Activated T-cell treated with anti-CD3 and anti-CD28 coated beads, Interleukin-2, amount 50 U/mL, for 24 hours (primary cell): ENCODE data around the gene TSPAN32.

Experiments used
- DNase-seq: peaks from one replicate; pipeline ENCODE4 v3.0.0-alpha.2; 2020
- H3K27ac Mint-ChIP-seq: 2 replicates; pipeline ENCODE4 v1.8.0; 2020; ENCODE audit warnings: mild to moderate bottlenecking, mixed read lengths
- H3K27me3 Mint-ChIP-seq: 2 replicates; pipeline ENCODE4 v1.8.0; 2020; ENCODE audit warnings: mixed read lengths
- H3K36me3 Mint-ChIP-seq: 2 replicates; pipeline ENCODE4 v1.8.0; 2020; ENCODE audit warnings: low read depth, mixed read lengths
- H3K4me1 Mint-ChIP-seq: 2 replicates; pipeline ENCODE4 v1.8.0; 2020; ENCODE audit warnings: low read depth, mixed read lengths
- H3K4me3 Mint-ChIP-seq: 2 replicates; pipeline ENCODE4 v1.8.0; 2020; ENCODE audit warnings: mild to moderate bottlenecking, moderate library complexity, mixed read lengths
- H3K9me3 Mint-ChIP-seq: 2 replicates; pipeline ENCODE4 v1.8.0; 2020; ENCODE audit warnings: mixed read lengths

Gene TSPAN32

GRCh38 chr11:2301631-2302305, at the start of gene TSPAN32, which contains the start of gene C11orf21:
TSS of gene TSPAN32 (plus strand) at chr11:2302013. CDS start at chr11:2302150, 137 bp downstream.
TSS of gene C11orf21 (minus strand) at chr11:2301918. CDS start at chr11:2301808, 110 bp downstream.
- DNase-seq: peak; percentile 73
- peak within 1 kb of the TSS; percentile 93 for H3K27ac Mint-ChIP-seq

GRCh38 chr11:2252018-2252417, 49.8 kb upstream of the TSPAN32 start:
- DNase-seq: no peak
- H3K4me1 Mint-ChIP-seq: no peaks in the 10 kb centered on the region
- H3K27ac Mint-ChIP-seq: no peak overlapping the region
- H3K9me3 Mint-ChIP-seq: no peaks in the 10 kb centered on the region
- H3K4me3 Mint-ChIP-seq: no peak overlapping the region
- no peaks in the 10 kb centered on the region for H3K36me3 Mint-ChIP-seq
- H3K27me3 Mint-ChIP-seq: no peaks in the 10 kb centered on the region

More at GRCh38 chr11:2301631-2302305, at the start of gene TSPAN32, which contains the start of gene C11orf21:
- Mint-ChIP-seq H3K27me3 (no peaks in the 10 kb centered on the region), H3K9me3 (no peaks in the 10 kb centered on the region), H3K4me3 (peak within 1 kb of the TSS; percentile 89), H3K4me1 (peaks cover 75% of the 10 kb centered on the region), H3K36me3 (peaks cover 6% of the 10 kb centered on the region)

- Mint-ChIP-seq H3K27me3 (no peaks in the 10 kb centered on the region), H3K4me1 (no peaks in the 10 kb centered on the region), H3K9me3 (no peaks in the 10 kb centered on the region), H3K36me3 (no peaks in the 10 kb centered on the region), H3K27ac (no peak overlapping the region), H3K4me3 (no peak overlapping the region)
- DNase-seq: no peak
Measured at GRCh38 chr11:2256293-2256913, 45.4 kb upstream of the TSPAN32 start.

- H3K9me3 Mint-ChIP-seq: no peaks in the 10 kb centered on the region
- H3K27me3 Mint-ChIP-seq: no peaks in the 10 kb centered on the region
- H3K36me3 Mint-ChIP-seq: no peaks in the 10 kb centered on the region
- no peak for DNase-seq
- no peaks in the 10 kb centered on the region for H3K4me1 Mint-ChIP-seq
- no peak overlapping the region for H3K27ac Mint-ChIP-seq
- H3K4me3 Mint-ChIP-seq: no peak overlapping the region
Measured at GRCh38 chr11:2256951-2257700, 44.7 kb upstream of the TSPAN32 start.

GRCh38 chr11:2258501-2259465, 43.0 kb upstream of the TSPAN32 start:
- Mint-ChIP-seq H3K9me3 (no peaks in the 10 kb centered on the region), H3K36me3 (no peaks in the 10 kb centered on the region), H3K4me3 (no peak overlapping the region), H3K27me3 (no peaks in the 10 kb centered on the region), H3K4me1 (no peaks in the 10 kb centered on the region), H3K27ac (no peak overlapping the region)
- DNase-seq: peak; percentile 22

GRCh38 chr11:2259466-2259830, 42.4 kb upstream of the TSPAN32 start:
- no peaks in the 10 kb centered on the region for H3K36me3 Mint-ChIP-seq
- H3K27ac Mint-ChIP-seq: no peak overlapping the region
- no peaks in the 10 kb centered on the region for H3K9me3 Mint-ChIP-seq
- DNase-seq: no peak
- no peaks in the 10 kb centered on the region for H3K4me1 Mint-ChIP-seq
- H3K4me3 Mint-ChIP-seq: no peak overlapping the region
- H3K27me3 Mint-ChIP-seq: no peaks in the 10 kb centered on the region

GRCh38 chr11:2259897-2260451, 41.8 kb upstream of the TSPAN32 start:
- H3K27ac Mint-ChIP-seq: no peak overlapping the region
- no peak overlapping the region for H3K4me3 Mint-ChIP-seq
- DNase-seq: no peak

GRCh38 chr11:2260491-2261364, 41.1 kb upstream of the TSPAN32 start:
- no peak overlapping the region for H3K27ac Mint-ChIP-seq
- no peaks in the 10 kb centered on the region for H3K9me3 Mint-ChIP-seq
- no peaks in the 10 kb centered on the region for H3K36me3 Mint-ChIP-seq
- no peaks in the 10 kb centered on the region for H3K27me3 Mint-ChIP-seq
- H3K4me1 Mint-ChIP-seq: peaks cover 6% of the 10 kb centered on the region
- no peak for DNase-seq
- no peak overlapping the region for H3K4me3 Mint-ChIP-seq

More at GRCh38 chr11:2259897-2260451, 41.8 kb upstream of the TSPAN32 start:
- Mint-ChIP-seq H3K27me3 (no peaks in the 10 kb centered on the region), H3K9me3 (no peaks in the 10 kb centered on the region), H3K36me3 (no peaks in the 10 kb centered on the region), H3K4me1 (no peaks in the 10 kb centered on the region)

GRCh38 chr11:2261436-2262230, 40.2 kb upstream of the TSPAN32 start:
- Mint-ChIP-seq H3K27ac (no peak overlapping the region), H3K9me3 (no peaks in the 10 kb centered on the region), H3K4me3 (no peak overlapping the region), H3K27me3 (no peaks in the 10 kb centered on the region), H3K36me3 (no peaks in the 10 kb centered on the region), H3K4me1 (peaks cover 15% of the 10 kb centered on the region)
- DNase-seq: no peak

GRCh38 chr11:2262301-2263070, 39.3 kb upstream of the TSPAN32 start:
- Mint-ChIP-seq H3K4me1 (peaks cover 17% of the 10 kb centered on the region), H3K36me3 (no peaks in the 10 kb centered on the region), H3K4me3 (no peak overlapping the region), H3K27me3 (no peaks in the 10 kb centered on the region), H3K27ac (no peak overlapping the region), H3K9me3 (no peaks in the 10 kb centered on the region)
- no peak for DNase-seq

GRCh38 chr11:2263071-2263565, 38.7 kb upstream of the TSPAN32 start:
- no peak overlapping the region for H3K4me3 Mint-ChIP-seq
- no peak overlapping the region for H3K27ac Mint-ChIP-seq
- peaks cover 4% of the 10 kb centered on the region for H3K27me3 Mint-ChIP-seq
- peaks cover 21% of the 10 kb centered on the region for H3K4me1 Mint-ChIP-seq
- no peaks in the 10 kb centered on the region for H3K36me3 Mint-ChIP-seq
- DNase-seq: no peak
- no peaks in the 10 kb centered on the region for H3K9me3 Mint-ChIP-seq
